Vagina (tissue), 2 donors: ENCODE data around the gene SLC6A1.

Experiments used
- CTCF ChIP-seq, 3 experiments: fragments of 450-650 bp in 2 of 3; fragments of 200-600 bp in 1 of 3; sonication (generic) in 1 of 3; IDR thresholded peaks; one replicate each; pipeline ENCODE4 v1.5.1; 2017 to 2019; ENCODE audit warnings: antibody characterized with exemption in 3 of 3, mild to moderate bottlenecking in 2 of 3, moderate library complexity in 2 of 3
- POLR2A ChIP-seq, 2 donors: fragments of 450-650 bp; IDR thresholded peaks; one replicate each; pipeline ENCODE4 v1.6.1; 2017; ENCODE audit warnings: antibody characterized with exemption in 2 of 2, mild to moderate bottlenecking in 2 of 2, moderate library complexity in 2 of 2
- POLR2AphosphoS5 ChIP-seq, 2 donors: sonication (generic); formaldehyde crosslinking; IDR thresholded peaks; one replicate each; pipeline ENCODE4 v1.9.0; 2017; ENCODE audit warnings: antibody characterized with exemption in 2 of 2, mild to moderate bottlenecking in 2 of 2, low read depth in 1 of 2; ENCODE audit not compliant: insufficient read depth in 1 of 2

DNA sequence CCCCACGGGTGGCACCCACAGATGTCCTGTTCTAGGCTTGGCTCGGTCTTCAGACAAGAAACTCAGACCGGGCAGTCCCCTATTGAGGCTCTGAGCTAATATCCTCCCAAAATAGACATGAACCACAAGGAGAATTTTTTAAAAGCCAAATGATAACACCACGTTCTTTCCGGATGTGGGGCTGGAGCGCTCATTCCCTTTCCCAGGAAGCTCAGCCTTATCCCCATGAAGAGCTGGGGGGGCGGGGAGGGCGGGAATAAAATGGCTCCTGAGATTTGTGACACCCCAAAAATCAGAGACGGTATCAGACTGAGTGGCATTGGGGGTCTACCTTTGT lies 1.1 kb downstream of the SLC6A1 start:
- TF ChIP-seq POLR2A (IDR thresholded peaks at IDR 0.05) (no peak), CTCF (IDR thresholded peaks at IDR 0.05) (no peak), POLR2AphosphoS5 (IDR thresholded peaks at IDR 0.05; ENCODE audit: insufficient read depth in 1 of 2, low read depth in 1 of 2) (no peak)
